ENCODE measurements around the gene CR1.
"Not testable (repeated sequence)": the region's sequence is repeated elsewhere in the genome, so short reads cannot be mapped to it uniquely, and the experiment has no call there.

Gene CR1

GRCh38 chr1:207504438-207504837 lies 8.5 kb downstream of the CR1 start:
- DNase-seq = no peak

DNA sequence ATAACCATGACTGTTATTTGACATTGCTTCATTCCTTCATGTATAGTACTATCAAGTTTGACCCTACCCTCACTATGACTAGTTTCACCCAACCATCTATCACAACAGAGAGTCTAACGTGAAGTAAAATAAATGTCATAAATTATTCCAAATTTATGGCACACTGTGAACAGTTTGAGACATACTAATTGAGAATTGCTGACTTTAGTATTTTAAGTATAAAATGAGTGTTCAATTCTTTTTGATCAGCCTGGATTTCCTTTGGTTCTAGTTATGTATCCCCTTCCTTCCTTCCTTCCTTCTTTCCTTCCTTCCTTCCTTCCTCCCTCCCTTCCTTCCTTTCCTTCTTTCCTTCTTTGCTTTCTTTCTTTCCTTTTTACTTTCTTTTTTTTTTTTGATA lies 14.5 kb downstream of the CR1 start:
- no peak for DNase-seq

- no peak for DNase-seq
These were observed 18.9 kb downstream of the CR1 start for GRCh38 chr1:207514890-207515289.

GRCh38 chr1:207516729-207517128 lies 20.8 kb downstream of the CR1 start:
- DNase-seq = no peak

GRCh38 chr1:207518608-207519236 lies 22.8 kb downstream of the CR1 start:
- no peak for DNase-seq

DNA sequence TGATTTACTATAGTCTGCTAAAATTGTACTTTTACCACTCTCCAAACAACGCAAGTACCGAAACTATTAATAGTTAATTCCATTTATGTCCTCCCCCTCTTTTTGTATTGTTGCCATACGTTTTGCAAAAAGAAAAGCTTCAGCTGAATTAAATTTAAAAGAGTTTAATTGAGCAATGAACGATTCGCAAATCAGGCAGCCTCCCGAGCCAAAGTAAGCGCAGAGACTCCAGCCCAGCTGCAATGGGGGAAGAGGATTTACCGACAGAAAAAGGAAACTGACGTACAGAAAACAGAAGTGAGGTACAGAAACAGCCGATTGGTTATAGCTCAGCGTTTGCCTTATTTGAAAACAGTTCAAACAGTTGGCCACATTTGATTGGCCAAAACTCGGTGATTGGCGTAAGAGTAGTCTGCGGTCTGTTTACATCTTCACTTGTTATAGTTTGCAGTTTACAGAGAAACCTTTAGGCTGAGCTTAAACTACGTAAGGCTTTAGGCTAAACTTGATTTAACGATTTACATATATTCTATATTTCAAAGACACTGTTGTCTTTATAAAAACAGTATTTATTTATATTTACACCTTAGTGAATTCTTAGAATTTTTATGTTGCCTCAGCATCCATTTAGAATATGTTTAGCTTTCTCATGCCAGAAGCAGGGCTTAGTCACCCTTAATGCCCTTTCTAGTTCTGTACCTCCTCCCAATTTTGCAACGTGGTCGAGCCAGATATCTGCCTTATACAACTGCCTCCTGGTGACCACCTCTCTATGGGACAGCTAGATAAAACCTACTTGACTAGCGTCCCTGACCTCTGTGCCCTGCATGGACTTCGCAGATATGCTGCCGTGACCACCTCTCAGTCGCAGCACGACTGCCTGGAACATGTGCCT lies 23.8 kb downstream of the CR1 start:
- DNase-seq = no peak

GRCh38 chr1:207520400-207521345 lies 24.7 kb downstream of the CR1 start:
- DNase-seq = not testable (repeated sequence)

- DNase-seq = not testable (repeated sequence)
These were observed 29.3 kb downstream of the CR1 start for GRCh38 chr1:207525239-207525638.

- DNase-seq = not testable (repeated sequence)
These were observed 32.4 kb downstream of the CR1 start for GRCh38 chr1:207528401-207528800.

- DNase-seq = not testable (repeated sequence)
These were observed 40.3 kb downstream of the CR1 start for GRCh38 chr1:207536263-207536662.

DNA sequence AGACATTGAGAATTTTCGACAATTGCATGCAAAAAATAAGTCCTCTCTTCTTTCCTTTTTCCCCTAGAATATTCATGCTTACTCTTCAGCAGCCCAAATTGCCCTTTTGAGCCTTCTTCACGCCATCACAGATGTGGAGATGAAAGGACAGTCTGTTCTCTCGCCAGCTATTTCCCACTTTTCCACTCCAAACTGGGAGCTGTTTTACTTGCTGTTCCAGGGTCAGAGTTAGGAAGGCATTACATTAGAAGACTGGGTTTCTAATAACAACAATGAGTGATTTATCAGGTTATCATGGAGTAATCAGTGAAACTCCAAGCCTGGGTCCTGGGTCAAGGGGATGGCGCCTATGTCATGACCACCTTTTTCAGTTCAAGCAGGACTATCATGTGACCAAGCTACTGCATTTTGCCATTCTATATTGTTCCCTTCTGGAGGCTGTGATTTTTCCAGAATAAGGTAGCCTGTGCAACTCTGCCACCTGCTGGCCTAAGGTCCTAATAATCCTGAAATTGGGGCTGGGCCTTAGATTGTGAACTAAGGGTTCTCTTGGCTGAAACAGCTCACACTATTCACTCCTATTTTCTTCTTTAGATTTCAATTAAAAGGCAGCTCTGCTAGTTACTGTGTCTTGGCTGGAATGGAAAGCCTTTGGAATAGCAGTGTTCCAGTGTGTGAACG lies 50.9 kb downstream of the CR1 start:
- not testable (repeated sequence) for DNase-seq

GRCh38 chr1:207554823-207555222 lies 58.9 kb downstream of the CR1 start:
- DNase-seq = not testable (repeated sequence)

DNA sequence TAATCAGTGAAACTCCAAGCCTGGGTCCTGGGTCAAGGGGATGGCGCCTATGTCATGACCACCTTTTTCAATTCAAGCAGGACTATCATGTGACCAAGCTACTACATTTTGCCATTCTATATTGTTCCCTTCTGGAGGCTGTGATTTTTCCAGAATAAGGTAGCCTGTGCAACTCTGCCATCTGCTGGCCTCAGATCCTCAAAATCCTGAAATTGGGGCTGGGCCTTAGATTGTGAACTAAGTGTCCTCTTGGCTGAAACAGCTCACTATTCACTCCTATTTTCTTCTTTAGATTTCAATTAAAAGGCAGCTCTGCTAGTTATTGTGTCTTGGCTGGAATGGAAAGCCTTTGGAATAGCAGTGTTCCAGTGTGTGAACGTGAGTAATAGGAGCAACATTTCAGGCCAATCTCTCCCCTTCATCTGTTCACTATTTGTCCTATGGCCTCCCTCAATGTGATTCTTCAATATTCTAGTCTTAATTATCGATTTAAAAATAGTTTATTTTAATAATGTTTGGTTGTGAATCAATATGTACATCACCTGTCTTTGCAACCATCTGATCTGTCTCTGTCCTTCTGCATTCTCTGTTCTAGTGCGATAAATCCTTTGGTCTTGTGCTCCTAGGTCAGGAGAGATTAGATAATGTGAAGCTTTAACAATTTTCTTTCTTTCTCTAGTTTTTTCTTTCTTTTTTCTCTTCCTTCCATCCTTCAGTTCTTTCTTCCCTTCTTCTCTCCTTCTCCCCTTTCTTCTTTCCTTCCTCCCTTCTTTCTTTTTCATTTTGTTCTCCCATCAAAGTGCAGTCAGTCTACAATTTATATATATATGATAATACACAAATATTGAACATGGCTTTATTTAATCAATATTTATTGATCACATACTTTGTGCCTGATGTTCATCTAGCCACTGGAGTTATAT lies 69.8 kb downstream of the CR1 start:
- DNase-seq = no peak

DNA sequence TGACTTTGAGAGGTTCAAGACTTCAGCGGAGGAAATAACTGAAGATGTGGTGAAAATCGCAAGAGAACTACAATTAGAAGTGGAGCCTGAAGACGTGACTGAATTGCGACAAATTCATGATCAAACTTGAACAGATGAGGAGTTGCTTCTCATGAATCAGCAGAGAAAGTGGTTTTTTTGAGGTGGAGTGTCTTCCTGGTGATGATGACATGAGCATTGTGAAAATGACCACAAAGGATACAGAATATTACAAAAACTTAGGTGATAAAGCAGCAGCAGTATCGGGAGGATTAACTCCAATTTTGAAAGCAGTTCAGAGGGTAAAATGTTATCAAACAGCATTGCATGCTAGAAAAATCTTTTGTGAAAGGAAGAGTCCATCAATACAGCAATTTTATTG lies 76.0 kb downstream of the CR1 start:
- not testable (repeated sequence) for DNase-seq

GRCh38 chr1:207573074-207573473 lies 77.1 kb downstream of the CR1 start:
- DNase-seq = not testable (repeated sequence)

DNA sequence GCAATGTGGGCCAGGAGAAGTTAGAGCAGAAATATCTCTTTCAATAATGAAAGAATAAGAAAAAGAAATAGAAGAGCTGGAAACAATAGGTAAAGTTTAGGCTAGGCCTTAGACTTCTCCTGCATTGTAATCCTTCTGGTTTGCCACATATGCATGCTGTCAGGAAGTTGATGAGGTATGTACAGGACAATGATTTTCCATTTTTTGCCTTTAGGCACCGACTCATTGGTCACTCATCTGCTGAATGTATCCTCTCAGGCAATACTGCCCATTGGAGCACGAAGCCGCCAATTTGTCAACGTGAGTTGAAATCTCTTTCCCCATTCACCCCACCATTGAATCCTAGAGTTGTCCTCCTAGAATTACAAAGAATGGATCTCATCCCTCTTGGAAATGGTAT lies 79.4 kb downstream of the CR1 start:
- DNase-seq = not testable (repeated sequence)

DNA sequence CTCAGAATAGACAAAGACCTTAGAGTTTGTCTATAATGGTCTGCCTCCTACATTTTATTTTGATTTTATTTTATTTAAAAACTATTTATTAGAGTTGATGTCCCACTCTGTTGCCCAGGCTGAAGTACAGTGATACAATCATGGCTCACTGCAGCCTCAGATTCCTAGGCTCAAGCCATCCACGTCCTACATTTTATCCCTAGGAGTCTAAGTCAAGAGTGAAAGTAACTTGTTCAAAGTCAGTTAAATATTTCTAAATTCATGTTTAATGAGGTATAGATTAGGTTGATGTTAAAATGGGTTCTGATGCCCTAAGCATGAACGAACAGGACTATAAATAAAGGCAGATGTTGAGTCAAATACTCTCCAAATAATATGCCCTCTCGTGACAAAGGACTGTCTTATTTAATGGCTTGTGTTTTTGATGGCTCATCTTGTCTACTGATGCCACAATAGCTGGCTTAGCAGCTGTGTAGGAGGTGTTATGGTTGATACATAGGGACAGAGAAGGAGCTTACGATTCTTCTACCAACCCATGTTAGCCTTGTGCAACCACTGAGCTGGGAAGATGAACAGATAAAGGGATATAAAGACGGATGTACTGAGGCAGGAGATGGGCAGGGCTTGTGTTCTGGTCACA lies 83.0 kb downstream of the CR1 start:
- DNase-seq = no peak

- peak; percentile 3 for DNase-seq
These were observed 83.5 kb downstream of the CR1 start for GRCh38 chr1:207579436-207579799.

DNA sequence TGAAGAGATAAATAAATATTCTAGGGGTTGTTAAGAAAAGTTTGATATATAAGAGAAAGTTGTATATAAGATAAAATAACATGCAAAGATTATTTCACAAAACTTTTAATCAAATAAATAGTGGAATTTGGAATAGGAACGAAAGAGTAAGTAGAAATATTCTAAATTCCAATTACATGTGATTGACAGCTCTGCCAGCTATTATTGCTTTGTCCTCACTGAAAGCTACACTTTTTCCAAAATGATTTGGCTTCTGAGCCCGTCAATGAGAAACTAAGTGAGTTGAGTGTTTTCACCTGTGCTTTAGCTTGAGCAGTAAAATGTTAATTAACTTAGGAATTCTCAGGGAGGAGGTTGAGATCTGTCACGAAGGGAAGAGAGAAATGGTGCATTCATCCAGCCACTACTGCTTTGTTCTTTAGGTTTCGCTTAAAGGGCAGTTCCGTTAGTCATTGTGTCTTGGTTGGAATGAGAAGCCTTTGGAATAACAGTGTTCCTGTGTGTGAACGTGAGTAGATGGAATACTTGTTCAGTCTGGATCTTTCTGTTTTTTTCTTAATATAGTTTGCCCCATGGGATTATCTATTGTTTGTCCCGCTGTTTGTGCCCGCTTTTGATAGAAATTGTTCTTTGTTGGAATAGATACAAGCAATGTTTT lies 85.7 kb downstream of the CR1 start:
- DNase-seq = no peak

DNA sequence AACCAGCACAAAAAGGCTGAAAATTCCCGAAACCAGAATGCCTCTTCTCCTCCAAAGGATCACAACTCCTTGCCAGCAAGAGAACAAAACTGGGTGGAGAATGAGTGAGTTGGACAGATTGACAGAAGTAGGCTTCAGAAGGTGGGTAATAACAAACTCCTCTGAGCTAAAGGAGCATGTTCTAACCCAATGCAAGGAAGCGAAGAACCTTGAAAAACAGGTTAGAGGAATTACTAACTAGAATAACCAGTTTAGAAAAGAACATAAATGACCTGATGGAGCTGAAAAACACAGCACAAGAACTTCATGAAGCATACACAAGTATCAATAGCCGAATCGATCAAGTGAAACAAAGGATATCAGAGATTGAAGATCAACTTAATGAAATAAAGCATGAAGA lies 93.5 kb downstream of the CR1 start:
- not testable (repeated sequence) for DNase-seq
